H9 (cell line): Measurements from ENCODE around the gene FABP1. TPM values are rescaled to one million over a fixed set of nuclear protein-coding genes. Genes with fewer than 3 reads are reported as not detected.

Experiments used
- DNase-seq: peaks from one replicate; pipeline ENCODE4 v3.0.0-alpha.2; 2017
- H2AFZ ChIP-seq: one replicate; pipeline ENCODE4 v1.6.1; 2013; ENCODE audit warnings: mild to moderate bottlenecking, low read length, control low read depth, moderate library complexity
- H2AK5ac ChIP-seq: 2 replicates; pipeline ENCODE4 v1.6.1; 2013; ENCODE audit warnings: low read length, control low read depth, mixed read lengths; ENCODE audit not compliant: insufficient read length
- H2BK120ac ChIP-seq: one replicate; pipeline ENCODE4 v1.6.1; 2013; ENCODE audit warnings: low read depth, mild to moderate bottlenecking, low read length, control low read depth, inconsistent platforms; ENCODE audit not compliant: poor library complexity, severe bottlenecking
- H2BK12ac ChIP-seq: 2 replicates; pipeline ENCODE4 v1.6.1; 2013; ENCODE audit warnings: low read length, control low read depth, mixed read lengths, low read depth; ENCODE audit not compliant: insufficient read length
- H2BK15ac ChIP-seq: 2 replicates; pipeline ENCODE4 v1.6.1; 2013; ENCODE audit warnings: low read depth, low read length, control low read depth
- H2BK20ac ChIP-seq: one replicate; pipeline ENCODE4 v1.6.1; 2013; ENCODE audit warnings: low read depth, mild to moderate bottlenecking, low read length, control low read depth, inconsistent platforms; ENCODE audit not compliant: poor library complexity, severe bottlenecking
- H2BK5ac ChIP-seq: 2 replicates; pipeline ENCODE4 v1.6.1; 2013; ENCODE audit warnings: low read length, control low read depth, mixed read lengths; ENCODE audit not compliant: insufficient read length
- H3K14ac ChIP-seq: 2 replicates; pipeline ENCODE4 v1.6.1; 2013; ENCODE audit warnings: low read length, control low read depth; ENCODE audit not compliant: insufficient read depth
- H3K18ac ChIP-seq: 2 replicates; pipeline ENCODE4 v1.6.1; 2013; ENCODE audit warnings: low read depth, mild to moderate bottlenecking, mixed read lengths, low read length, control low read depth; ENCODE audit not compliant: insufficient read length
- H3K23ac ChIP-seq: 2 replicates; pipeline ENCODE4 v1.6.1; 2013; ENCODE audit warnings: low read length, control low read depth, mixed read lengths, low read depth; ENCODE audit not compliant: insufficient read length
- H3K23me2 ChIP-seq: 2 replicates; pipeline ENCODE4 v1.6.1; 2013; ENCODE audit warnings: low read depth, mild to moderate bottlenecking, mixed read lengths, low read length, control low read depth; ENCODE audit not compliant: insufficient read length, poor library complexity, severe bottlenecking
- H3K27ac ChIP-seq: 2 replicates; pipeline ENCODE4 v1.5.1; 2013; ENCODE audit warnings: low read length, control low read depth, mixed read lengths, low read depth; ENCODE audit not compliant: insufficient read length
- H3K27me3 ChIP-seq: 2 replicates; pipeline ENCODE4 v1.6.1; 2013; ENCODE audit warnings: low read length, control low read depth, inconsistent platforms; ENCODE audit not compliant: insufficient read depth
- H3K4ac ChIP-seq: 2 replicates; pipeline ENCODE4 v1.6.1; 2013; ENCODE audit warnings: low read depth, mild to moderate bottlenecking, control low read depth, inconsistent platforms, low read length, moderate library complexity
- H3K4me1 ChIP-seq: 2 replicates; pipeline ENCODE4 v1.6.1; 2013; ENCODE audit warnings: low read length, control low read depth, inconsistent platforms; ENCODE audit not compliant: insufficient read depth
- H3K4me2 ChIP-seq: 2 replicates; pipeline ENCODE4 v1.6.1; 2013; ENCODE audit warnings: low read length, control low read depth, mixed read lengths; ENCODE audit not compliant: insufficient read length, insufficient read depth
- H3K56ac ChIP-seq: 2 replicates; pipeline ENCODE4 v1.6.1; 2013; ENCODE audit warnings: low read depth, mild to moderate bottlenecking, mixed read lengths, low read length, control low read depth; ENCODE audit not compliant: insufficient read length
- H3K79me1 ChIP-seq: 2 replicates; pipeline ENCODE4 v1.6.1; 2013; ENCODE audit warnings: low read depth, mild to moderate bottlenecking, moderate library complexity, low read length, control low read depth, inconsistent platforms; ENCODE audit not compliant: insufficient read depth, poor library complexity, severe bottlenecking
- H3K79me2 ChIP-seq: 2 replicates; pipeline ENCODE4 v1.6.1; 2013; ENCODE audit warnings: low read length, control low read depth, inconsistent platforms; ENCODE audit not compliant: insufficient read depth
- H3K9ac ChIP-seq: 2 replicates; pipeline ENCODE4 v1.6.1; 2013; ENCODE audit warnings: low read length, control low read depth, mixed read lengths; ENCODE audit not compliant: insufficient read length; ENCODE audit errors: extremely low read depth
- H3K9me3 ChIP-seq: one replicate; pipeline ENCODE4 v1.6.1; 2013; ENCODE audit warnings: low read depth, low read length, inconsistent platforms; ENCODE audit not compliant: control insufficient read depth
- H3T11ph ChIP-seq: one replicate; pipeline ENCODE4 v1.6.1; 2013; ENCODE audit warnings: mild to moderate bottlenecking, low read length, control low read depth, inconsistent platforms
- H4K20me1 ChIP-seq: one replicate; pipeline ENCODE4 v1.6.1; 2013; ENCODE audit not compliant: control insufficient read depth, insufficient read length, insufficient read depth
- H4K5ac ChIP-seq: 2 replicates; pipeline ENCODE4 v1.6.1; 2013; ENCODE audit warnings: low read depth, mild to moderate bottlenecking, mixed read lengths, low read length, control low read depth; ENCODE audit not compliant: insufficient read length
- H4K8ac ChIP-seq: replicated peaks from 2 replicates; pipeline ENCODE4 v1.6.1; 2013; ENCODE audit warnings: low read length, control low read depth, mixed read lengths, low read depth; ENCODE audit not compliant: insufficient read length
- H4K91ac ChIP-seq: 2 replicates; pipeline ENCODE4 v1.6.1; 2013; ENCODE audit warnings: low read depth, mild to moderate bottlenecking, moderate library complexity, mixed read lengths, low read length, control low read depth; ENCODE audit not compliant: insufficient read length
- H3K27ac Mint-ChIP-seq, 3 experiments: 2 replicates in 2 of 3; 3 replicates in 1 of 3; pipeline ENCODE4 v1.8.0; 2020 to 2021; ENCODE audit warnings: mixed read lengths in 3 of 3, mild to moderate bottlenecking in 1 of 3, moderate library complexity in 1 of 3
- H3K27me3 Mint-ChIP-seq: 2 replicates; pipeline ENCODE4 v1.8.0; 2021; ENCODE audit warnings: low read depth, mild to moderate bottlenecking, moderate library complexity, mixed read lengths
- H3K36me3 Mint-ChIP-seq, 3 experiments: 2 replicates in 2 of 3; 3 replicates in 1 of 3; pipeline ENCODE4 v1.8.0; 2020 to 2021; ENCODE audit warnings: low read depth in 3 of 3, mixed read lengths in 3 of 3; ENCODE audit not compliant: insufficient read depth in 1 of 3
- H3K4me1 Mint-ChIP-seq, 2 experiments: 2 replicates each; pipeline ENCODE4 v1.8.0; 2020; ENCODE audit warnings: mixed read lengths in 2 of 2
- H3K4me3 Mint-ChIP-seq, 2 experiments: 2 replicates in 1 of 2; 3 replicates in 1 of 2; pipeline ENCODE4 v1.8.0; 2020 to 2021; ENCODE audit warnings: mild to moderate bottlenecking in 2 of 2, mixed read lengths in 2 of 2, moderate library complexity in 1 of 2
- H3K9me3 Mint-ChIP-seq, 2 experiments: 2 replicates in 1 of 2; 3 replicates in 1 of 2; pipeline ENCODE4 v1.8.0; 2020; ENCODE audit warnings: mild to moderate bottlenecking in 2 of 2, mixed read lengths in 2 of 2, moderate library complexity in 1 of 2
- CTCF ChIP-seq: fragments of 200-600 bp; sonication (generic); conservative IDR thresholded peaks from 3 replicates; pipeline ENCODE4 v1.8.0; 2021; ENCODE audit warnings: antibody characterized with exemption, mild to moderate bottlenecking
- WGBS: extraction: QIAGEN DNeasy Blood & Tissue Kit; methylation state at CpG from one replicate; pipeline ENCODE4 v1.1.7; 2013; ENCODE audit warnings: missing lambda C conversion rate, low lambda C conversion rate, mixed read lengths; ENCODE audit not compliant: insufficient read length; ENCODE audit errors: extremely low coverage; 5-methylcytosine and 5-hydroxymethylcytosine counted together
- total RNA-seq: library from RNA; stranded (reverse); gene quantifications from 2 replicates; pipeline ENCODE4 v1.2.1, GENCODE V29; 2021

Gene FABP1
- total RNA-seq, 1 experiment from 2014 or later, result not detected

DNA sequence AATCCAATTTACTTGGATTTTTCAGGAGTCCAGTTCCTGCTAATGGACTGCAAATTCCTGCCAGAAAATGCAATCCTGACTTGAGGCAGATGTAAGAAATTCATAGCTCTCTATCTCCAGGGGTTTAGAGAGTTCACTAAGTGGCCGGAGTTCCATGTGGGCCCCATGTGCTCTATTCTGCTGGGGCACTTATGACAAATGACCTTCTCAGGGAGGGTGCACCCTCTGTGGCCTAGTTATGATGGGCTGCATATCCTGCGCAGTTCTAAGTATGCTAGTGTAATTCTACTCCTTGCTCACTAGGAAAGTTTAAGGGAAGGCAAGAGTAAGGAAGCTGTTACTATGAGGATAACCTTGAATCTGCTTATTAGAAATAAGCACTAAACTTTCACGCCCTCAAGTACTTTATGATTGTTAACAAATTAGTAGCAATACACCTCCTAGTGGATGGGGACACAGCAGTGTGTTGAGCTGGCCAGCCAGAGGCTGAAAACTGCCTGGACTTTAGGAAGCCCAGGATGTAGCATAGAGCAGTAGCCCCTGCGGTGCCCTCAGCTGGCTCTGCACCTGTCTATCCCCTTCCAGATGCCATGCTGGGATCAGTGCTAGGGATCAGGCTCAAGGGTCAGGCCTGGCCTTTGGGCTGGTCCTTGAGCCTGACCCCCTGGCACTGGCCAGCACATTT lies 45.8 kb downstream of the FABP1 start:
- H3K9me3 ChIP-seq, result no peaks in the 10 kb centered on the region
- no peaks in the 10 kb centered on the region for H3K79me1 ChIP-seq

More for the DNA sequence above, 45.8 kb downstream of the FABP1 start:
- Histone ChIP-seq H3K23me2 (no peaks in the 10 kb centered on the region), H3K4ac (no peak overlapping the region), H3K27me3 (no peaks in the 10 kb centered on the region; the same call in 1 of the 2 replicates), H2BK15ac (no peak overlapping the region), H3K18ac (no peak overlapping the region), H4K91ac (no peak overlapping the region), H3K9ac (no peak overlapping the region), H3K4me2 (no peak overlapping the region), H2BK5ac (no peak overlapping the region), H4K20me1 (no peaks in the 10 kb centered on the region), H3K4me1 (peaks cover 9% of the 10 kb centered on the region), H2AK5ac (no peak overlapping the region), H2BK120ac (no peak overlapping the region), H3K79me2 (no peaks in the 10 kb centered on the region), H4K8ac (no peak overlapping the region), H3K56ac (no peak overlapping the region), H3K23ac (no peak overlapping the region), H2BK20ac (no peak overlapping the region), H3T11ph (no peak overlapping the region), H3K14ac (no peak overlapping the region), H3K27ac (no peak overlapping the region), H4K5ac (no peak overlapping the region), H2BK12ac (no peak overlapping the region), H2AFZ (no peak overlapping the region)
- H3K27me3 Mint-ChIP-seq, result no peaks in the 10 kb centered on the region; the same call in none of the 2 replicates
- no CpG with 5 or more reads among the region's 4 CpGs for WGBS
- no peaks in the 10 kb centered on the region for H3K36me3 Mint-ChIP-seq
- H3K9me3 Mint-ChIP-seq, result no peaks in the 10 kb centered on the region; a peak in 1 of 5 replicates
- DNase-seq, result no peak
- peaks cover 20 to 21% of the 10 kb centered on the region in 2 experiments for H3K4me1 Mint-ChIP-seq
- peak overlapping the region in 2 of 3 experiments; percentile 53 to 74; a peak in 3 of 7 replicates for H3K27ac Mint-ChIP-seq
- no peak overlapping the region for H3K4me3 Mint-ChIP-seq
- TF ChIP-seq CTCF, result no peak
